Measurements from ENCODE around the gene PSMA3. TPM values are rescaled to one million over a fixed set of nuclear protein-coding genes. Genes with fewer than 3 reads are reported as not detected.

The PSMA3 gene
- total and polyA plus RNA-seq, 10 of the 15 experiments (the other 5 are each of a cell fraction or from before 2014, with no cell fraction given): 142 to 936 (median 400) TPM

DNA sequence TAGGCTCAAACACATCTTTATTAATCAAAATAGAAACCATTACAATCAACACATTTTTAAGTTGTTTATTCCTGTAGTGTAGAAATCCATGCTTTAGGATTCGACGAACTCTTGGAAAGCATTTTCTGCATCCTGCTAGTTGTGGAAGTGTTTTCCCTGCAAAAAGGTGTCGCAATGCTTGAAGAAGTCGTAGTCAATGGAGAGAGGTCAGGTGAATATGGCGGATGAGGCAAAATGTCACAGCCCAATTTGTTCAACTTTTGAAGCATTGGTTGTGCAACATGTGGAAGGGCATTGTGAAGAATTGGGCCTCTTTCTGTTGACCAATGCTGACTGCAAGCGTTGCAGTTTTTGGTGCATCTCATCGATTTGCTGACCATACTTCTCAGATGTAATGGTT, 49.6 kb downstream of the PSMA3 start:
- H2AFZ ChIP-seq (ENCODE audit: control insufficient read depth, low read depth, low read length): no peak overlapping the region
- no peak overlapping the region for H3K27ac ChIP-seq (ENCODE audit: control insufficient read depth, insufficient read depth)
- ChIA-PET POLR2A (no interaction called here), RAD21 (ENCODE audit: unreplicated experiment) (no interaction called here), SMC1A (ENCODE audit: uncharacterized antibody, unreplicated experiment) (no interaction called here), CTCF (no interaction called here)
- WGBS (ENCODE audit: insufficient coverage, insufficient replicate concordance, low lambda C conversion rate, missing lambda C conversion rate): 97% methylated on average over 7 of the region's 7 CpGs
- TF ChIP-seq HDGF (IDR thresholded peaks at IDR 0.05): no peak
- TF ChIP-seq, protein P1, sequence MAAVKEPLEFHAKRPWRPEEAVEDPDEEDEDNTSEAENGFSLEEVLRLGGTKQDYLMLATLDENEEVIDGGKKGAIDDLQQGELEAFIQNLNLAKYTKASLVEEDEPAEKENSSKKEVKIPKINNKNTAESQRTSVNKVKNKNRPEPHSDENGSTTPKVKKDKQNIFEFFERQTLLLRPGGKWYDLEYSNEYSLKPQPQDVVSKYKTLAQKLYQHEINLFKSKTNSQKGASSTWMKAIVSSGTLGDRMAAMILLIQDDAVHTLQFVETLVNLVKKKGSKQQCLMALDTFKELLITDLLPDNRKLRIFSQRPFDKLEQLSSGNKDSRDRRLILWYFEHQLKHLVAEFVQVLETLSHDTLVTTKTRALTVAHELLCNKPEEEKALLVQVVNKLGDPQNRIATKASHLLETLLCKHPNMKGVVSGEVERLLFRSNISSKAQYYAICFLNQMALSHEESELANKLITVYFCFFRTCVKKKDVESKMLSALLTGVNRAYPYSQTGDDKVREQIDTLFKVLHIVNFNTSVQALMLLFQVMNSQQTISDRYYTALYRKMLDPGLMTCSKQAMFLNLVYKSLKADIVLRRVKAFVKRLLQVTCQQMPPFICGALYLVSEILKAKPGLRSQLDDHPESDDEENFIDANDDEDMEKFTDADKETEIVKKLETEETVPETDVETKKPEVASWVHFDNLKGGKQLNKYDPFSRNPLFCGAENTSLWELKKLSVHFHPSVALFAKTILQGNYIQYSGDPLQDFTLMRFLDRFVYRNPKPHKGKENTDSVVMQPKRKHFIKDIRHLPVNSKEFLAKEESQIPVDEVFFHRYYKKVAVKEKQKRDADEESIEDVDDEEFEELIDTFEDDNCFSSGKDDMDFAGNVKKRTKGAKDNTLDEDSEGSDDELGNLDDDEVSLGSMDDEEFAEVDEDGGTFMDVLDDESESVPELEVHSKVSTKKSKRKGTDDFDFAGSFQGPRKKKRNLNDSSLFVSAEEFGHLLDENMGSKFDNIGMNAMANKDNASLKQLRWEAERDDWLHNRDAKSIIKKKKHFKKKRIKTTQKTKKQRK (IDR thresholded peaks at IDR 0.05; ENCODE audit: low read depth, low read length): no peak
- no peak for TF ChIP-seq ASH2L (IDR thresholded peaks at IDR 0.05; ENCODE audit: borderline replicate concordance, low read depth)
- no peak for TF ChIP-seq POLR2AphosphoS2 (IDR thresholded peaks at IDR 0.05; ENCODE audit: low read depth, low read length)
- TF ChIP-seq CREM (IDR thresholded peaks at IDR 0.05; ENCODE audit: low read depth): no peak
- TF ChIP-seq ZNF217 (IDR thresholded peaks at IDR 0.05): no peak
- TF ChIP-seq SPI1 (IDR thresholded peaks at IDR 0.05; ENCODE audit: borderline replicate concordance, insufficient read depth, low read depth, low read length): no peak
- TF ChIP-seq ETV6 (conservative IDR thresholded peaks at IDR 0.05 in 1 of 2, IDR thresholded peaks at IDR 0.05 in 1 of 2; ENCODE audit: borderline replicate concordance in 1 of 2, low read depth in 1 of 2): no peak
- no peak for TF ChIP-seq RCOR1 (conservative IDR thresholded peaks at IDR 0.05; ENCODE audit: low read depth, low read length)
- no peak for TF ChIP-seq ZNF24 (IDR thresholded peaks at IDR 0.05)
- no peak for TF ChIP-seq NR2F1 (conservative IDR thresholded peaks at IDR 0.05)
- no peak for TF ChIP-seq ZSCAN29 (IDR thresholded peaks at IDR 0.05)
- TF ChIP-seq, protein P2, sequence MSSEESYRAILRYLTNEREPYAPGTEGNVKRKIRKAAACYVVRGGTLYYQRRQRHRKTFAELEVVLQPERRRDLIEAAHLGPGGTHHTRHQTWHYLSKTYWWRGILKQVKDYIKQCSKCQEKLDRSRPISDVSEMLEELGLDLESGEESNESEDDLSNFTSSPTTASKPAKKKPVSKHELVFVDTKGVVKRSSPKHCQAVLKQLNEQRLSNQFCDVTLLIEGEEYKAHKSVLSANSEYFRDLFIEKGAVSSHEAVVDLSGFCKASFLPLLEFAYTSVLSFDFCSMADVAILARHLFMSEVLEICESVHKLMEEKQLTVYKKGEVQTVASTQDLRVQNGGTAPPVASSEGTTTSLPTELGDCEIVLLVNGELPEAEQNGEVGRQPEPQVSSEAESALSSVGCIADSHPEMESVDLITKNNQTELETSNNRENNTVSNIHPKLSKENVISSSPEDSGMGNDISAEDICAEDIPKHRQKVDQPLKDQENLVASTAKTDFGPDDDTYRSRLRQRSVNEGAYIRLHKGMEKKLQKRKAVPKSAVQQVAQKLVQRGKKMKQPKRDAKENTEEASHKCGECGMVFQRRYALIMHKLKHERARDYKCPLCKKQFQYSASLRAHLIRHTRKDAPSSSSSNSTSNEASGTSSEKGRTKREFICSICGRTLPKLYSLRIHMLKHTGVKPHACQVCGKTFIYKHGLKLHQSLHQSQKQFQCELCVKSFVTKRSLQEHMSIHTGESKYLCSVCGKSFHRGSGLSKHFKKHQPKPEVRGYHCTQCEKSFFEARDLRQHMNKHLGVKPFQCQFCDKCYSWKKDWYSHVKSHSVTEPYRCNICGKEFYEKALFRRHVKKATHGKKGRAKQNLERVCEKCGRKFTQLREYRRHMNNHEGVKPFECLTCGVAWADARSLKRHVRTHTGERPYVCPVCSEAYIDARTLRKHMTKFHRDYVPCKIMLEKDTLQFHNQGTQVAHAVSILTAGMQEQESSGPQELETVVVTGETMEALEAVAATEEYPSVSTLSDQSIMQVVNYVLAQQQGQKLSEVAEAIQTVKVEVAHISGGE (CRISPR knock-in tag; IDR thresholded peaks at IDR 0.05): no peak
- TF ChIP-seq, protein P3, sequence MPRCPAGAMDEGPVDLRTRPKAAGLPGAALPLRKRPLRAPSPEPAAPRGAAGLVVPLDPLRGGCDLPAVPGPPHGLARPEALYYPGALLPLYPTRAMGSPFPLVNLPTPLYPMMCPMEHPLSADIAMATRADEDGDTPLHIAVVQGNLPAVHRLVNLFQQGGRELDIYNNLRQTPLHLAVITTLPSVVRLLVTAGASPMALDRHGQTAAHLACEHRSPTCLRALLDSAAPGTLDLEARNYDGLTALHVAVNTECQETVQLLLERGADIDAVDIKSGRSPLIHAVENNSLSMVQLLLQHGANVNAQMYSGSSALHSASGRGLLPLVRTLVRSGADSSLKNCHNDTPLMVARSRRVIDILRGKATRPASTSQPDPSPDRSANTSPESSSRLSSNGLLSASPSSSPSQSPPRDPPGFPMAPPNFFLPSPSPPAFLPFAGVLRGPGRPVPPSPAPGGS (IDR thresholded peaks at IDR 0.05; ENCODE audit: borderline replicate concordance, insufficient read depth, low read depth, low read length, poor library complexity, severe bottlenecking): no peak
- no peak for TF ChIP-seq KDM1A (IDR thresholded peaks at IDR 0.05; ENCODE audit: borderline replicate concordance)
- TF ChIP-seq, protein P4, sequence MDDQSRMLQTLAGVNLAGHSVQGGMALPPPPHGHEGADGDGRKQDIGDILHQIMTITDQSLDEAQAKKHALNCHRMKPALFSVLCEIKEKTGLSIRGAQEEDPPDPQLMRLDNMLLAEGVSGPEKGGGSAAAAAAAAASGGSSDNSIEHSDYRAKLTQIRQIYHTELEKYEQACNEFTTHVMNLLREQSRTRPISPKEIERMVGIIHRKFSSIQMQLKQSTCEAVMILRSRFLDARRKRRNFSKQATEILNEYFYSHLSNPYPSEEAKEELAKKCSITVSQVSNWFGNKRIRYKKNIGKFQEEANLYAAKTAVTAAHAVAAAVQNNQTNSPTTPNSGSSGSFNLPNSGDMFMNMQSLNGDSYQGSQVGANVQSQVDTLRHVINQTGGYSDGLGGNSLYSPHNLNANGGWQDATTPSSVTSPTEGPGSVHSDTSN (IDR thresholded peaks at IDR 0.05; ENCODE audit: insufficient replicate concordance, low read depth, low read length): no peak
- H3K79me2 ChIP-seq (ENCODE audit: control insufficient read depth, insufficient read depth, low read length): peaks cover 78% of the 10 kb centered on the region
- in situ Hi-C loops (cut with MboI): no loop called here
- H3K4me1 ChIP-seq (ENCODE audit: control insufficient read depth, insufficient read depth, low read length): no peaks in the 10 kb centered on the region
- H3K9me3 ChIP-seq (replicated peaks; ENCODE audit: control insufficient read depth, insufficient read depth, low read length): no peaks in the 10 kb centered on the region; the same call in 2 of the 3 replicates
- no peak overlapping the region for H3K4me3 ChIP-seq
- peaks cover 2% of the 10 kb centered on the region; the same call in 1 of the 2 replicates for H4K20me1 ChIP-seq (ENCODE audit: control insufficient read depth, insufficient read depth)
- DNase-seq (ENCODE audit: low read depth, low spot score) (no peak), FAIRE-seq (no peak), ATAC-seq (no peak)
- H3K27me3 ChIP-seq (replicated peaks in 1 of 2; ENCODE audit: control insufficient read depth in 2 of 2, insufficient read depth in 2 of 2, low read length in 1 of 2): no peaks in the 10 kb centered on the region
- BruUV-seq (replicated peaks): no TSS peak
- intact Hi-C loops (cut with micrococcal nuclease; ENCODE audit: unreplicated experiment): no loop called here
- peaks cover 2 to 23% of the 10 kb centered on the region in 2 experiments for H3K36me3 ChIP-seq (ENCODE audit: control insufficient read depth in 2 of 2, insufficient read depth in 2 of 2, low read length in 1 of 2)
- no peak overlapping the region for H3K9ac ChIP-seq (ENCODE audit: control insufficient read depth, insufficient read depth, low read length)
- no peak overlapping the region for H3K4me2 ChIP-seq (ENCODE audit: control insufficient read depth, insufficient read depth)
